T-helper 1 cell treated with Interleukin-12 subunit alpha and Interleukin-12 subunit beta and Interleukin-4 antibody, amounts not matched to agents 30 ng/mL and 1 ng/mL, for 36 hours (primary cell): ENCODE measurements around the gene KRT76. TPM values are rescaled to one million over a fixed set of nuclear protein-coding genes. Genes with fewer than 3 reads are reported as not detected.

Experiments used
- intact Hi-C: fragments of 100-400 bp; cut with micrococcal nuclease; formaldehyde crosslinking; loops from one replicate; pipeline ENCODE4 v1.15.1; 2024
- total RNA-seq: library from RNA; stranded (reverse); gene quantifications from 2 replicates; pipeline ENCODE4 v1.2.3, GENCODE V29; 2022

Gene KRT76
- total RNA-seq, 1 donor from 2014 or later: not detected

GRCh38 chr12:52735816-52736632 is 41.1 kb downstream of the KRT76 start:
- intact Hi-C loops: no loop called here

GRCh38 chr12:52735106-52735505 is 42.0 kb downstream of the KRT76 start:
- intact Hi-C loops: no loop called here

GRCh38 chr12:52730793-52731192 is 46.4 kb downstream of the KRT76 start:
- intact Hi-C loops: no loop called here

GRCh38 chr12:52730383-52730782 is 46.8 kb downstream of the KRT76 start:
- intact Hi-C loops: no loop called here

GRCh38 chr12:52729147-52729546 is 48.0 kb downstream of the KRT76 start:
- intact Hi-C loops: no loop called here

- intact Hi-C loops: no loop called here
Measured at GRCh38 chr12:52728374-52728773, 48.8 kb downstream of the KRT76 start.

GRCh38 chr12:52727037-52727436 is 50.1 kb downstream of the KRT76 start:
- intact Hi-C loops: no loop called here

DNA sequence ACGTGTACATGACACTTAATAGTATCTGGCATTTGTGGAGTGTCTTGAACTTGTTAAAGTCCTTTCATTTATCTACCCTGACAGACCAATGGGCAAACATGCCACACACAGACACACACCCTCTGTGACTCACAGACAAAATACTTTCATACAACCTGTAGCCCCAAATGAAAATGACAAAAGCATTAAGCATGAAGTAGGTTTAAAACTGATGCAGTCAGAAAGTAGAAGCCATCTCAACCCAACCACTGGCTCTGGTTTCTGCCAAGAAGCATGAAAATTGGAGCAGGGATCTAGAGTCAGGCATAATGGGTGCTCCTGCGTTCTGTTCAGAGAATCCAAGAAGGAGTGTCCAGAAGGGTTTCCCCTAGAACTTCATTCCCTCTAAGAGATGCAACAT is 50.7 kb downstream of the KRT76 start:
- intact Hi-C loops: no loop called here

DNA sequence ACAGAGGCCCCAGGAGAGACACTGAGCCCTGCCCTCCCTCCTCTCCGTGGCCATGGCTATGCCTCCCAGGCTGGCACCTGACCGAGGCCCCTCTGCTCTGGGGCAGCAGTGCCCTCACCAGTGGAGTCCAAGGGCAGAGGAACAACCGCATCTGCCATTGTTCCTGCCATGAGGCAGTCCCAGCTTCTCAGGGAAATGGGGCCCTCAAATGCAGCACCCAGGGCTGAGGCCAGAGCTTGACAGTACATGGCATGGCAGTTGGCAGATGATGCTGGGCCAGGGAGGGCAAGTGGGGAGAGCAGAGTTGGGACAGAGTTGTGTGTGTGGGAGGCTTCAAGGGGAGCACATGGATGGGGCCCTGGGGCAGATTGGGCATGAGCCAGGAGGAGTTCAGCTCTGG is 52.8 kb downstream of the KRT76 start:
- intact Hi-C loops: no loop called here

DNA sequence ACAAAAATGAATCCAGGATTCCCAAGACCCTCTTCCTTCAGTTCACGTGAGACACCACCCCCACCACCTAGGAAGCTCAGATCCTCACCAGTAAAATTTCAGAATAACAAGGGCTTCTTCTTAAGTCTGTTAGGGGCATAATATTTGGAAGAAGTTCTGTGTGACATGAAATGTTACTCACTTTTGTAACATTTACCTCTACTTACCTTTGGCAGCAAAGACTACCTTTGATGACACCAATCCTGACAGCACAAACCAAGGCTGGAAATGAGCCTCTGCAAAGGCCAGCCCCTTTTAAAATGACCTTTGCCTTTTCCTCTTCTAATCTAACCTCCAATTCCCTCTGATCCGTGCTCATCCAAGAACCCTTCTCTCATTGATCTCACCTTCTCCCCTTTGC is 54.5 kb downstream of the KRT76 start:
- intact Hi-C loops: no loop called here

DNA sequence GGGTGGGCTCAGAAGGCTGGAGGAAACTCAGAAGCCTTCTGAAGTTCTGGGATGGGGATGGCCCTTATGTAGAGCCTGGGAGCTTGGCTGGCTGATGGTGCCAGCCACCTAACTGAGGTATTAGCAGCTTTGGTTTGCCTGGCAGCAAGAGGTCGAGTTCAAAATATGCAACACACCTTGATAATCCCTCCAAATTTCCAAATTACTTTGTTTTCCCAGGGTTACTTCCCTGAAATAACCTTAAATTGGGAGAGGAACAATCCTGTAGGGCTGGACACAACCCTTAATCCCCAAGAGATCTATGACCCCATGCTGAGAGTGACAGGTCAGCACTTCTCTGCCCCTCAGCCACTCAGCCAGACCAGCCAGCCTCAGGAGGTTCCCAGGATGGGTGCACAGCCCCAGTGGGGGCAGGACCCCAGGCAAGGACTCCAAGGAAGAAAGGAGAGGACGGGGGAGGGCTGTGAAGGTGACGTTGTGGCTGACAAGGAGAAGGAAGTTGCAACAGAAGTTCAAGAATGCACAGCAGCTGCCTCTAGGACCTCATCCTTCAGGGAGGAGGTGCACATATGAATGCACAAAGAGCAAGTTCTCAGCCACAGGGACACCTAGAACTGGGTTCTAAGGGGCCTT is 55.2 kb downstream of the KRT76 start:
- intact Hi-C loops: no loop called here

DNA sequence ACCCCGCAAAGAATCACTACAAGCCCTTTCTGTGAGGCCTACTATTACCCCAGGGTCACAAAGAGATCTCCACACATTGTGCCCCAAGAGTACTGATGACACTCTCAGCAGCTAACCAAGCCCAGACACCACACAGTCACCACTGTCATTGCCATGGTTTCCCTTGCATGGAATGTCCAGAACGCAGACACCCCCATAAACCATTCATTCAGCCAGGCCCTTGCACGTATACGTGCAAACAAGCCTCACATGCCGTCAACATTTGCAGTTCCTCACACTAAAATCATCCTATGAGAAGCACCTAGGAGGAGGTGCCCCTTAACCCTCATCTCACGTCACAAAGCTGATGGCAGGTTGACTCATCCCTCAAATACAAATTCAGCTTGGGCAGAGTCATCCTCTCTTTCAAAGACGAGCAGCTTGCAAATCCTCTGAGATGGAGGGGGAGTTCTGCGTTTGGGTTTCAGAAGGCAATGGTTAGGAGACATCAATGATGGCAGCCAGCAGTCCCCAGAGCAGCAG is 56.7 kb downstream of the KRT76 start:
- intact Hi-C loops: no loop called here

Other genes starting within 250 kb of the KRT76 start
- not detected in 2 replicates for gene KRT71, start 224.2 kb downstream of the KRT76 start, total RNA-seq
- not detected in 2 replicates for gene KRT74, start 203.5 kb downstream of the KRT76 start, total RNA-seq
- gene KRT72, start 175.9 kb downstream of the KRT76 start, total RNA-seq: 1.6 and 1.7 TPM in 2 replicates
- 0.61 and 0.78 TPM in 2 replicates for gene KRT73, start 158.8 kb downstream of the KRT76 start, total RNA-seq
- 0.20 and 0.27 TPM in 2 replicates for gene KRT2, start 125.1 kb downstream of the KRT76 start, total RNA-seq
- 0.39 and 0.51 TPM in 2 replicates for gene KRT1, start 96.9 kb downstream of the KRT76 start, total RNA-seq
- not detected in 2 replicates for gene KRT77, start 73.8 kb downstream of the KRT76 start, total RNA-seq
- gene KRT3, start 18.8 kb upstream of the KRT76 start, total RNA-seq: not detected in 2 replicates
- not detected in 2 replicates for gene KRT4, start 36.8 kb upstream of the KRT76 start, total RNA-seq
- not detected in 2 replicates for gene KRT79, start 57.0 kb upstream of the KRT76 start, total RNA-seq
- not detected in 2 replicates for gene KRT78, start 71.6 kb upstream of the KRT76 start, total RNA-seq
- 0.12 TPM in 1 of 2 replicates, not detected in the other for gene KRT8, start 127.7 kb upstream of the KRT76 start, total RNA-seq
- gene KRT18, start 171.8 kb upstream of the KRT76 start, total RNA-seq: 0.88 and 1.0 TPM in 2 replicates
- 356 and 374 TPM in 2 replicates for gene EIF4B, start 229.1 kb upstream of the KRT76 start, total RNA-seq